Transverse colon (tissue), 4 donors: ENCODE measurements around the gene COLEC11. TPM values are rescaled to one million over a fixed set of nuclear protein-coding genes. Genes with fewer than 3 reads are reported as not detected.

Experiments
- DNase-seq: peaks from one replicate; pipeline ENCODE4 v3.0.0-alpha.2; 2019
- H3K27ac ChIP-seq, 4 donors: fragments of 200-600 bp; sonication (generic); 2 replicates each; pipeline ENCODE4 v1.5.1; 2016 to 2018; ENCODE audit warnings: inconsistent platforms in 4 of 4
- H3K27me3 ChIP-seq: fragments of 200-600 bp; sonication (generic); 2 replicates; pipeline ENCODE4 v1.5.1; 2017; ENCODE audit warnings: inconsistent platforms
- H3K36me3 ChIP-seq, 4 donors: fragments of 200-600 bp; sonication (generic); 2 replicates each; pipeline ENCODE4 v1.5.1; 2017 to 2019; ENCODE audit warnings: inconsistent platforms in 4 of 4
- H3K4me1 ChIP-seq, 4 donors: fragments of 200-600 bp; sonication (generic); 2 replicates each; pipeline ENCODE4 v1.5.1; 2017 to 2020; ENCODE audit warnings: inconsistent platforms in 4 of 4
- H3K4me3 ChIP-seq, 4 donors: fragments of 200-600 bp; sonication (generic); 1 replicate in 1 of 4; 2 replicates in 3 of 4; pipeline versions ENCODE4 v1.5.1 to v1.6.1; 2017 to 2019; ENCODE audit warnings: inconsistent platforms in 4 of 4
- H3K9me3 ChIP-seq, 2 donors: fragments of 200-600 bp; sonication (generic); 2 replicates each; pipeline ENCODE4 v1.5.1; 2017 to 2019; ENCODE audit warnings: inconsistent platforms in 2 of 2
- EP300 ChIP-seq: sonication (generic); formaldehyde crosslinking; IDR thresholded peaks from one replicate; pipeline ENCODE4 v1.6.1; 2017; ENCODE audit warnings: antibody characterized with exemption, low read depth
- POLR2A ChIP-seq: fragments of 450-650 bp; IDR thresholded peaks from one replicate; pipeline ENCODE4 v1.6.1; 2016; ENCODE audit warnings: antibody characterized with exemption, mild to moderate bottlenecking, moderate library complexity
- POLR2AphosphoS5 ChIP-seq, 3 donors: sonication (generic); formaldehyde crosslinking; IDR thresholded peaks; one replicate each; pipeline ENCODE4 v1.6.1; 2016; ENCODE audit warnings: antibody characterized with exemption in 3 of 3
- WGBS, 2 donors: methylation state at CpG; one replicate each; pipeline ENCODE4 v1.1.5; 2018; ENCODE audit warnings: low coverage in 1 of 2; 5-methylcytosine and 5-hydroxymethylcytosine counted together
- in situ Hi-C, 4 donors: fragments of 200-750 bp; cut with MboI; loops; one replicate each; pipeline versions ENCODE4 v1.15.0 to v1.15.1; 2017; ENCODE audit warnings: low sequenced_read_pairs in 3 of 4, low pct_ligation_motif_present in 1 of 4, low pct_unique_long_range_greater_than_20kb in 1 of 4
- intact Hi-C: fragments of 100-400 bp; cut with DNase I; formaldehyde crosslinking; loops from one replicate; pipeline ENCODE4 v1.15.1; 2023; ENCODE audit warnings: low total_unique reads
- total RNA-seq, 4 donors: library from RNA; depleted of rRNA; stranded (reverse); fragments of >200 nt; gene quantifications; one replicate each; pipeline ENCODE4 v1.1.0, GENCODE V29; 2016
- TF ChIP-seq, protein P1 (sequence below), 5 experiments: fragments of 200-600 bp in 3 of 5; fragments of 450-650 bp in 2 of 5; sonication (generic) in 3 of 5; IDR thresholded peaks; 1 replicate in 2 of 5; 2 replicates in 3 of 5; pipeline ENCODE4 v1.5.1; 2016 to 2017; ENCODE audit warnings: antibody characterized with exemption in 5 of 5, inconsistent platforms in 3 of 5, mild to moderate bottlenecking in 2 of 5, moderate library complexity in 1 of 5

Gene COLEC11
- 1 to 10 TPM in 2 of 4 donors, not detected in 2; 1.6 to 2.0 TPM for total RNA-seq

DNA sequence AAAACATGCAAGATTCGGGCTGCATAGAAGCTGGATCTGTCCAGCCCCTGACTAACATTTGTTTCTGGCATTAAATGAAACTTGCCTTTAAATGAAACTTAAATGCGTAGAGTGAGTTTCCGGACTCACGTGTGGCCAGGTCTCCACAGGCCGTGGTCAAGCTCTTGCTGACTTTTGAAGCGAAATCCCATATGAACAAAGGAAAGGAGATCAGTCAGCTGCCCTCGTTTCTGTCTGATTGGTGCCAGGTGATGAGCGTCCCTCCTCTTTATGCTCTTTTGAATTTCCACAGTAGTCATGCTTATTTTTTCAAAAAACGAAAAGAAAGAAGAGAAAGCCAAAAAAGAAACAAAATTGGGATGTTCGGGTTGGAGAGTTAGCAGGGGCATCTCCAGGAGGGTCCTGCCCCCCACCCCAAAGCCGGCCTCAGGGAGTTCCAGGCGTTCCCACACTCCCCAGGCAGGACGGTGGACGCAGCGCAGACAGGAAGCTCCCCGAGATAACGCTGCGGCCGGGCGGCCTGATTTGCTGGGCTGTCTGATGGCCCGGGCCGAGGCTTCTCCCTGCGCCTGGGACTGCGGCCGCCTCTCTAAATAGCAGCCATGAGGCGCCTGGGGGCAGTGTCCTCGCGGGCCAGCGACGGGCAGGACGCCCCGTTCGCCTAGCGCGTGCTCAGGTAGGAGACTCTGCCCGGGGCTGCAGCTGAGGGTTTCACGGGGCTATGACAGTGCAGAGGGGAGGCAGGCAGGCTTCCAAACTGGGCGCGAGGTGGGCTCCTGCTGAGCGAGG lies at the start of gene COLEC11:
Gene COLEC11, plus strand, starts transcription at position 620 of the 789 bp plus-strand sequence. CDS start 9,229 bp downstream, outside the sequence.
- Histone ChIP-seq H3K4me3 (no peak within 1 kb of the TSS), H3K4me1 (no peaks in the 10 kb centered on the region), H3K27ac (no peak within 1 kb of the TSS), H3K27me3 (no peaks in the 10 kb centered on the region), H3K36me3 (no peaks in the 10 kb centered on the region), H3K9me3 (no peaks in the 10 kb centered on the region)
- in situ Hi-C loops = no loop called here
- no peak for DNase-seq
- no peak for TF ChIP-seq POLR2AphosphoS5 (IDR thresholded peaks at IDR 0.05)
- no peak for TF ChIP-seq EP300
- 67 to 76% methylated on average over 11 to 32 of the region's 40 CpGs for WGBS, 2 donors
- intact Hi-C loops = no loop called here

DNA sequence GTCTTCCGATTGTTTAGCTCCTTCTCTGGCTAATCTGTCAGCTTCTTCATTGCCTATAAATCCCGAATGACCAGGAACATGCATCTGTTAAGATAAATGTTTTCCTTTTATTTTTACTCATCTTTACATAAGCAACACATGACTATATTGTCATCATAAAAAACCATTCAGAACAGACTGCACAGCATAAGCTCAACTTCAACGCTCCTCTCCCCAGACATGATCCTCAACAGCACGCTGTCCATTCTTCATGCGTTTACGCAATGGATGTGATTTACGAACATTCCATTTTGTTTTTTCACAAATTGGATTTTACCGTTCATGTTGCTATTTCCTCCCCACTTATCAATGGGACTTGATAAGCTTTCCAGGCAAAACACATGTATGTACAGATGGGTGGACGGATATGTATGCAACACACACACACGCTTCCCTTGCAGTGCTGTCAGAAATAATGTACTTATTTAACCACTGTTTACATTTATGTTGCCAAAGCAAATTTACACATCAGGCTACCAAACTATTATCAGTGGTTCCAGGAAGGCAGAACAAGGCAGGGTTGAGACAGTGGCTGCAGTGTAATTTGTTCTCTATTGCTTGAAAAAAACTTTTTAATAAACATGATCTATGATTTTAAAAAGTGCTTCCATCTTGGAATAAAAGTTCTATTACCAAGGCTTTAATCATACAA lies 49.0 kb upstream of the COLEC11 start:
- H3K36me3 ChIP-seq = peaks cover 0 to 83% (median 32%) of the 10 kb centered on the region in 4 donors
- TF ChIP-seq POLR2AphosphoS5 (IDR thresholded peaks at IDR 0.05) (no peak), EP300 (no peak), POLR2A (no peak)
- TF ChIP-seq, protein P1, sequence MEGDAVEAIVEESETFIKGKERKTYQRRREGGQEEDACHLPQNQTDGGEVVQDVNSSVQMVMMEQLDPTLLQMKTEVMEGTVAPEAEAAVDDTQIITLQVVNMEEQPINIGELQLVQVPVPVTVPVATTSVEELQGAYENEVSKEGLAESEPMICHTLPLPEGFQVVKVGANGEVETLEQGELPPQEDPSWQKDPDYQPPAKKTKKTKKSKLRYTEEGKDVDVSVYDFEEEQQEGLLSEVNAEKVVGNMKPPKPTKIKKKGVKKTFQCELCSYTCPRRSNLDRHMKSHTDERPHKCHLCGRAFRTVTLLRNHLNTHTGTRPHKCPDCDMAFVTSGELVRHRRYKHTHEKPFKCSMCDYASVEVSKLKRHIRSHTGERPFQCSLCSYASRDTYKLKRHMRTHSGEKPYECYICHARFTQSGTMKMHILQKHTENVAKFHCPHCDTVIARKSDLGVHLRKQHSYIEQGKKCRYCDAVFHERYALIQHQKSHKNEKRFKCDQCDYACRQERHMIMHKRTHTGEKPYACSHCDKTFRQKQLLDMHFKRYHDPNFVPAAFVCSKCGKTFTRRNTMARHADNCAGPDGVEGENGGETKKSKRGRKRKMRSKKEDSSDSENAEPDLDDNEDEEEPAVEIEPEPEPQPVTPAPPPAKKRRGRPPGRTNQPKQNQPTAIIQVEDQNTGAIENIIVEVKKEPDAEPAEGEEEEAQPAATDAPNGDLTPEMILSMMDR (IDR thresholded peaks at IDR 0.05) = no peak
- 77 to 88% methylated on average over 8 to 10 of the region's 10 CpGs for WGBS, 2 donors
- no peaks in the 10 kb centered on the region for H3K4me1 ChIP-seq
- H3K9me3 ChIP-seq = no peaks in the 10 kb centered on the region
- no peak overlapping the region for H3K4me3 ChIP-seq
- H3K27me3 ChIP-seq = no peaks in the 10 kb centered on the region
- intact Hi-C loops (no loop called here), in situ Hi-C loops (no loop called here)
- DNase-seq = no peak
- no peak overlapping the region for H3K27ac ChIP-seq

DNA sequence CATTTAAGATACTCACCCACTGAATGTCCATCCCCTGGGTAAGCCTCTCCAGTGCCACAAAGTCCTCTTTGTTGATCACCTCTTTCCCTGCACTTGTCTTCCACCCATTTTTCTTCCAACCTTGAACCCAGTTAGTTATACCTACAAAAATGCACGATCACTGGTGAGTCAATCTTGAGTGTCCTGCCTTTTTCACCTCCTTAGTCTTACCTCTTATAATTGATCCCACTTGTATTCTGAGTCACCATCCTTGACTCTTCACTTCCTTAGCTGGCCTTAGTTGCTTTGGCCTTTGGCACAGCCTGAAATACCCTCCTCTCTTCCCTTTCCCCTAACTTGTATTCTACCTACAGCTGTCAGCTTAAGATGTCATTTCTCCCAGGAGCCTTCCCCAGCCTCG lies 47.0 kb upstream of the COLEC11 start:
- 94 to 100% methylated on average over 1 to 2 of the region's 2 CpGs for WGBS, 2 donors
- no peak for TF ChIP-seq EP300
- TF ChIP-seq POLR2AphosphoS5 (IDR thresholded peaks at IDR 0.05) = no peak
- TF ChIP-seq POLR2A = no peak
- TF ChIP-seq, protein P1 (IDR thresholded peaks at IDR 0.05) = no peak
- no peak for DNase-seq
- no peak overlapping the region for H3K27ac ChIP-seq
- in situ Hi-C loops = no loop called here
- no peak overlapping the region for H3K4me3 ChIP-seq
- no peaks in the 10 kb centered on the region for H3K4me1 ChIP-seq
- H3K27me3 ChIP-seq = no peaks in the 10 kb centered on the region
- intact Hi-C loops = no loop called here
- H3K36me3 ChIP-seq = peaks cover 0 to 82% (median 35%) of the 10 kb centered on the region in 4 donors
- H3K9me3 ChIP-seq = no peaks in the 10 kb centered on the region

DNA sequence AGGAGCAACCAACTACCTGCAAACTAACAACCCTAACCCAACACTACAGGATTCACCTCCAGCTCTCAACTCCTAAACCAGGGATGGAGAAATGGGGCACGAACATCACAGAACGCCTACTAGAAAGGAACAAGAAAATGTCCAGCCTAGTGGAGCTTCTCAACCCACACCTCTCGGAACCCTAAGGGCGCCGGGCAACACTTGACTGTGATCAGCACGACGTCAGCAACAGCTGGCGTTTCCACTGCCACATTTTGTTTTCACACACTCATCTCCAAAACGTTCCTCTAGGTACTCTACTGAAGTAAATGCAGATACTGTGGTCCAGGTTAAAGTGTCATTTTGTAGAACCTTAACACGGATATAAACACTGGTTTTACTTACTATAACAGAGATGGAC lies 41.0 kb upstream of the COLEC11 start:
- Histone ChIP-seq H3K27ac (no peak overlapping the region), H3K9me3 (no peaks in the 10 kb centered on the region), H3K4me3 (no peak overlapping the region), H3K27me3 (no peaks in the 10 kb centered on the region), H3K4me1 (peaks cover 4 to 15% (median 13%) of the 10 kb centered on the region in 4 donors), H3K36me3 (peaks cover 0 to 49% (median 24%) of the 10 kb centered on the region in 4 donors)
- TF ChIP-seq POLR2AphosphoS5 (IDR thresholded peaks at IDR 0.05) (no peak), POLR2A (no peak), EP300 (no peak)
- TF ChIP-seq, protein P1 (IDR thresholded peaks at IDR 0.05) = no peak
- DNase-seq = no peak
- in situ Hi-C loops = no loop called here
- intact Hi-C loops = no loop called here
- whole genome bisulfite sequencing, 2 donors = 87 to 91% methylated on average over 5 to 10 of the region's 10 CpGs
